ENCODE data around the gene AADACL4.
"Not testable (repeated sequence)": the region's sequence is repeated elsewhere in the genome, so short reads cannot be mapped to it uniquely, and the experiment has no call there.

AADACL4 gene

DNA sequence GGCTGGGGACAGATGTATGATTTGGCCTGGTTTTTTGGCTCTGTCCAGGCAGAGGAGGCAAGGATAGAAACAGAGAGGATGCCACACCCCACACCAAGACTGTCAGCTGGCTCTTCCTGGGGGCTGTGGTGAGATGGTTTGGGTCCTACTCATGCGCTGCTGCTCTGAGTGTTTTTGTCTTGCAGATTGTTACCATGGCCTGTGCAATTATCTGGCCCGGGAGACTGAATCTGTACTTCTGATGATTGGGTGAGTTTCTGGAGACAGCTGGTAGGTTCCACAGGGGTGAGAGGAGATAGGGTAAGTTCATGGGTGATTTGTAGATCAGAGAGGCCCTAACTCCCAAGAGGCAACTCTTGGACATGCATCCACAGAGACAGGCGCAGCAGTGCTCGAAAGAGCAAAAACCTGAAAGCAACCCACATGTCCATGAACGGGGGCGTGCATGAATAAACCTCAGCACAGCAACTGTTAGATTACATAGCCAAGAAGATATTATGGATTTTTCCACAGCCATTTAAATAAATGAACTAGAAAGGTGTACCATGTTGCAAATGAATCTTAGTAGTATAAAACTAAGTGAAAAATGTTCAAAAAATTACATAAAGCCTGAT, 17.8 kb downstream of the AADACL4 start:
- DNase-seq: no peak

DNA sequence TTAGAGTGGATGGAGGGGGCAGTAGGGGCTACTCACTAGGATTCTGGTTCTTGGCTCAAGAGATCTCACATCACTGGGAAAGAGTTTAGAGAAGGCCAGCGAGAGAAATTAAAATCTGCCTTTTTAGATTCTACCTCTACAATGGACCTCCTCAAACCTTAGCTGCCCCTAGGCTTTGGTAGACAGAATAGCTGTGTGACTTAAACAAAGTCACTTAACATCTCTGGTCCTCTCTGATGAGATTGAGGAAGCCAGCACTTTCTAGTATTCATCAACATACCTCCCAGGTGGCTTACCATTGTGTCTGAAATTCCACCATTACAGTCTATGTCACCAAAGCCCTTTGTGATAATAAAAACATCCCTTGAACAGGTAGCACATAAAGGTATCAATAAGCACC, 18.7 kb downstream of the AADACL4 start:
- DNase-seq: no peak

DNA sequence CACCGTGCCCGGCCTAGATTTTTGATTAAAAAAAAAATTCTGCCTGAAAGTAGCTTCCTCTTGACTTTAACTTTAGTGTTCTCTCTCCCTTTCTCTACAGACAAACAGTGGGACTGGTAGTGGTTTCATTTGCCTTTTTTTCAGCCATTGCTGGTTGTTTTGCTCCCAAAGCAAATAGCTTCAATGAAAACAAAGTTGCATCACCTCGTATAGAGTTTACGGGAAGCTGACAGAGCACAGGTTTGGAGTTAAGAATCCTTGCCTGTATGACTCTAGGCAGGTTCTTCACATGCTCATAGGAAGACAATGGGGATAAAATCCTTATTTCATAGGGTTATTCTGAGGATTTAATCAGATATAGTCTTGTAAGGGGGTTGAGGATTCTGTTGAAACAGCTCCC, 21.6 kb downstream of the AADACL4 start:
- no peak for DNase-seq

DNA sequence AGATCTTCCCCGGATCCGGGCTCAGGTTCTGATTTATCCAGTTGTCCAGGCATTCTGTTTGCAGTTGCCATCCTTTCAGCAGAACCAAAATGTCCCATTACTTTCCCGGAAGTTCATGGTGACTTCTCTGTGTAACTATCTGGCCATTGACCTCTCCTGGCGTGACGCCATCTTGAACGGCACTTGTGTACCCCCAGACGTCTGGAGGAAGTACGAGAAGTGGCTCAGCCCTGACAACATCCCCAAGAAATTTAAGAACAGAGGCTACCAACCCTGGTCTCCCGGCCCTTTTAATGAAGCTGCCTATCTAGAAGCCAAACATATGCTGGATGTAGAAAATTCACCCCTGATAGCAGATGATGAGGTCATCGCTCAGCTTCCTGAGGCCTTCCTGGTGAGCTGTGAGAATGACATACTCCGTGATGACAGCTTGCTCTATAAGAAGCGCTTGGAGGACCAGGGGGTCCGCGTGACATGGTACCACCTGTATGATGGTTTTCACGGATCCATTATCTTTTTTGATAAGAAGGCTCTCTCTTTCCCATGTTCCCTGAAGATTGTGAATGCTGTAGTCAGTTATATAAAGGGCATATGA, 22.4 kb downstream of the AADACL4 start:
- DNase-seq: no peak

DNA sequence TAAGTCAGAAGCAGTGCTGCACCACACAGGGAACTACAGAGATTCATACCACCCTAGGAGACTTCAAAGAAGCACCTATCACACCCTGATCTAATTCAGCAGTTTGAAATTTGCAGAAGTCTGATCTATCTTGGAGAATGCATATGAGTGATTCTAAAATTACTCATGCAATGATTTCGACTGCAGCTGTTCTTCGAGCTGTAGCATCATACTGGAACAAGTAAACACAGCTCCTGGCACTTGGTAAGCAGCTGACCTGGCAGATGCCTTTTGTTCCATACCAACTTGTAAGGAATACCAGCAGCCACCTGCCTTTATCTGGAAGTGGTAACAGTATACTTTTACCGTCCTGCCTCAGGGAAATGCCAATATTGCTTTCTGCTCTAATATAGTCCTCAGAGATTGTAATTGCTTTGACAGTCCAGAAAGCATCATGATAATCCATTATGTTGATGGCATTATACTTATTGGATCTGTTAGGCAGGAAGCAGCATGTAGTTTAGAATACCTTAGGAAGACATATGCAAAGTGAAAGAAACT, 25.7 kb downstream of the AADACL4 start:
- DNase-seq: no peak

DNA sequence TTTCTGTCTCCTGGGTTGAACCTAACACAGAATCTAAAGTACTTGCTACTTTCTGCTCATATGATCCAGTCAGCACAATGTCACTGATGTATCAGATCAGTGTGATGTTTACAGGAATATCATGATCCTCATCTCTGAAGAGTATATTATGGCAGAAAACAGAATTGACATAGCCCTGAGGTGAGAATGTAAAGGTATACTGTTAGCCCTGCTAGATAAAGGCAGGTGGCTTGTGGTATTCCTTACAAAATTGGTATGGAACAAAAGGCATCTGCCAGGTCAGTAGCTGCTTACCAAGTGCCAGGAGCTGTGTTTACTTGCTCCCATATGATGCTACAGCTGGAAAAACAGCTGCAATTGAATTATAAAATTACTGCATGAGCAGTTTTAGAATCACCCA, 30.5 kb downstream of the AADACL4 start:
- DNase-seq: no peak

DNA sequence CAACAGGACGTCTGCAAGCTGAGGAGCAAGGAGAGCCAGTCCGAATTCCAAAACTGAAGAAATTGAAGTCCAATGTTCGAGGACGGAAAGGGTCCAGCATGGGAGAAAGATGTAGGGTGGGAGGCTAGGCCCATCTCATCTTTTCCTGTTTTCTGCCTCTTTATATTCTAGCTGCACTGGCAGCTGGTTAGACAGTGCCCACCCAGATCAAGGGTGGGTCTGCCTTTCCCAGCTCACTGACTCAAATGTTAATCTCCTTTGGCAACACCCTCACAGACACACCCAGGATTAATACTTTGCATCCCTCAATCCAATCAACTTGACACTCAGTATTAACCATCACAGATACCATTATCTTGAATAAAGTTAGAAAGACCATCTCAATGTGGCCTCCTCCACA, 32.2 kb downstream of the AADACL4 start:
- not testable (repeated sequence) for DNase-seq

DNA sequence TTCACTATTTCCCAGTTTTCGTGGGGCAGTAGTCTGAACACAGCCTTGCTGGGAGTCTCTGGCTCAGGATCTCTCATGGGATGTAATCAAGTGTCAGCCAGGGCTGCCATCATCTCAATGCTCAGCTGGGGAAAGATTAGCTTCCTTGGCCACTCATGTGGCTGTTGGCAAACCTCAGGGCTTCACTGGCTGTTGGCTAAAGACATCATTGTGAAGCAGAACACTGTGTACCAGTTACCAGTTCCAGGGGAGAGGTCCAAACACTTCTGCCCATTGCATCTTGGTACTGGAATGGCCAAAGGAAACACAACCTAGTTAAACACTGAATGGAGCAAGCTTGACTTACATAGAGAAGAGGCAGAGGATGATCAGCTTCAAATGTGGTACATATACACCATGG, 33.7 kb downstream of the AADACL4 start:
- no peak for DNase-seq

DNA sequence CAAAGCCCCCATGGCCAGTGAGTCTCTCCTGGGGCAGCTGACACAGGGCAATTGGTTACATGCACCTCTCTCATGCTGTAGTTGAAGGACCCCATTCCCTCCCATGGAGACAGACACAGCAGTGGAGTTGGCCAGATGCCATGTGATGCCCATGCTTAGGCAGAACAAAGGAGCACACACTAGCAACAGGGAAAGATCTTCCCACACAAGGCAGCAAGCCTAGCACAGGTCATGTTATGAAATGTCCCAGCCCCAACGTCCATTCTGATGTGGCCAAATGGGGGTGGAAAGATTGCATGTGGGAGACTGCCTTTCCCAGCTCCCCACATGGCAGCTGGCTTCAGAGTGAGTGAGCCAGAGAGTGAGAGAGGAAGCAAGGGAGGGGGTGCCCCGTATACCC, 34.5 kb downstream of the AADACL4 start:
- DNase-seq: no peak

DNA sequence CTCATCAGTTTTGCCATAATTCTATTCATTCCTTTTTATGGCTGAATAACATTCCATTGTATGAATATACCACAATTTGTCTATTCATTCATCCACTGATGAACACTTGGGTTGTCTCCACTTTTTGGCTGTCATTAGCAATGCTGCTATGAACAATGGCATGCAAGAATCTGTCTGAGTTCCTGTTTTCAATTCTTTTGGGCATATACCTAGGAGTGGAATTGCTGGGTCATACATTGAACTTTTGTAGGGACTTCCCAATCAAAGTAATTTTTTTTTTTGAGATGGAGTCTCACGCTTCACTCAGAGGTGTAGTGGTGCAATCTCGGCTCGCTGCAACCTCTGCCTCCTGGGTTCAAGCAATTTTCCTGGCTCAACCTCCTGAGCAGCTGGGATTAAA, 34.9 kb downstream of the AADACL4 start:
- no peak for DNase-seq

DNA sequence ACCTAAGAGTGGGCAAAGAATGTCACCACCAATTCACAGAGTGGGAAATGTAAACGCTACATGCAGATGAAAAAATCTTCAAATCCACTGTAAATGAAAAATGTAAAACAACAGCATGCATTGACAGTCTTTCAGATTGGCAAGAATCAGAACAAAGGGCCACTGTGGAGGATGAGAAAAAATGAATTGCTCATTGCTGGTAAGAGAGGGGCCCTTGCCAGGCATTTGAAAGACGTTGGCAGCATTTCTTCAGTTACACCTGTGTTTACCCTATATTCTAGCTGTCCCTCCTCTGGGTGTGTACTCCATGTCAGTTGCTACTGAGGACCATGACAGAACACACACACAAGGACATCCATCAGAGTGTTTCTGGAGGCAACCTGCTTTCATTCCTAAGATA, 46.3 kb downstream of the AADACL4 start:
- DNase-seq: no peak

DNA sequence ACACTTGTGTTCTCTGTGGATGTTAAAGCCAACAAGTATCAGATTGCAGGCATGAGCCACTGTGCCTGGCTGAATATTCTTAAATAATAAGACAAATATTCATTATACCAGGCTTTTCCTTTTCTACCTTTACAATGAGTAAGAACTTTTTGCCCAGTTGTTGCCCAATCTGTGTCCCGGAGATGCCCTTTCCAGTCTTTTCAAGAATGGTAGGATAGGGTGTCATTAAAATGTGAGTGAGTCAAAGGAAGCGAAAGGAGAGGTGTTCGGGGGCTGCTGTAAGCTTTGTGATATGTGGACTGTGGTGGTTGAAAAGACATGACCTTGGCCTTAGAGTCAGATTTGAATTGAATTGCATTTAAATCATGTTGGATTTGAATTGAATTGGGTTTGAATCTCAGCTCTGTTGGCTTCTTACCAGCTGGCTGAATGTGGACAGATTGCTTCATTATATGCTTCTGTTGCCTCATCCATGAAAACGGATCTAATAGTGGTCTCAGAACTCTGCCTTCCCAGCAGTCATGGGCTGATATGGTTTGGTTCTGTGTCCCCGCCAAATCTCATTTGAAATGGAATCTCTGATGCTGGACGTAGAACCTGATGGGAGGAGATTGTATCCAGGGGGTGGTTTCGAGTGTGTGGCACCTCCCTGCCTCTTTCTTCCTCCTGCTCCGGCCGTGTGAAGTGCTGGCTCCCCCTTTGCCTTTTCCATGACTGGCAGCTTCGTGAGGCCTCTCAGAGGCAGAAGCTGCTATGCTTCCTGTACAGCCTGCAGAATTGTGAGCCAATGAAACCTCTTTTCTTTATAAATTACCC, 49.3 kb downstream of the AADACL4 start:
- DNase-seq: no peak

DNA sequence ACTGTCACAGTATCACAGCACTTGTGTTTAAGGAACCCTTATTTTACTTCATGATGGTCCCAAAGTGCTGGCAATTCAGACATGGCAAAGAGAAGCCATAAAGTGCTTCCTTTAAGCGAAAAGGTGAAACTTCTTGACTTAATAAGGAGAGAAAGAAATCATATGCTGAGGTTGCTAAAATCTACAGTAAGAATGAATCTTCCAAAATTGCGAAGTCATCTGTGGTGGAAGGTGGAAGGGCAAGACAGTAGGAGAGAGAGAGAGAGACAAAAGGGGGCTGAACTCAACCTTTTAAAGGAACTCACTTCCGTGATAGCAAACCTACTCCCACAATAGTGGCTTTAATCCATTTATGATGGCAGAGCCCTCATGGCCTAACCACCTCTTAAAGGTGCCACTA, 52.8 kb downstream of the AADACL4 start:
- DNase-seq: no peak

DNA sequence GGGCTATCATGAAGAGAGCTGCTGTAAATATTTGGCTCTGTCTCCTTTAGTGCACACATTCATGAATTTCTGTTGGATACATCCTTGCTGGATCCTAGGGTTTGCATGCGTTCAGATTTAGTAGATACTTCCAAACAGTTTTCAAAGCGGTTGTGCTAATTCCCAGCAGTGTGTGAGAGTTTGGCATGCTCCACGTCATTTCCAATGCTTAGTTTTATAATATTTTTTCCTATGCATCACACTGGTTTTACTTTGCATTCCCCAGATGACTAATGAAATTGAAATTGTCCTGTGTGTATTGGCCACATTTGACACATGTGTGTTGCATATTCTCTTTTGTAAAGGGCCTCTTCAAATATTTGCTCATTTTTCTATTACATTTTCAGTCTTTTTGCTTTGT, 53.5 kb downstream of the AADACL4 start:
- no peak for DNase-seq

DNA sequence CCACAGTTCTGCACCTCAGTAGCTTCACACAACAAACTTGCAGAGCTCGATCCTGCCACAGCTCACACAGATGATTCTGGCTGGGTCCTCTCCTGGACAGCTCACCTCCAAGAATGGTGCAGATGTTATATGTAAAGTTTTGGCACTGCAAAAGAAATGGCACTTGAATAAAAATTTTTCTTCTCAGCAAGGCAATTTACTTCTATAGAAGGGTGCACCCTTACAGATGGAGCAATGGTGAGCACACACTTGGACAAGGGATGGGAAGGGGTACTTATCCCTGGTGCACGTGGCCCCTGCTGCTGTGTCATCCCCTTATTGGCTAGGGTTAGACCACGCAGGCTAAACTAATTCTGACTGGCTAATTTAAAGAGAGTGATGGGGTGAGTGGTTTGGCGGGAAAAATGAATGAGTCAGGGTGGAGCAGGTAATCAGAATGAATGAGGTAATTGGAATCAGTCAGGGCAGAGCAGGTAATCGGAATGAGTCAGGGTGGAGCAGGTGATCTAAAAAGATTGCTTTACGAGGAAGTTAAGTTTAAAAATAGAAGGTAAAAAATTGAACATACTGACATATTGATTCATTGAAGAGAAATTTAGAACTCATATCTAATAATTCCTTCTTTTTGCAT, 60.1 kb downstream of the AADACL4 start:
- DNase-seq: no peak

DNA sequence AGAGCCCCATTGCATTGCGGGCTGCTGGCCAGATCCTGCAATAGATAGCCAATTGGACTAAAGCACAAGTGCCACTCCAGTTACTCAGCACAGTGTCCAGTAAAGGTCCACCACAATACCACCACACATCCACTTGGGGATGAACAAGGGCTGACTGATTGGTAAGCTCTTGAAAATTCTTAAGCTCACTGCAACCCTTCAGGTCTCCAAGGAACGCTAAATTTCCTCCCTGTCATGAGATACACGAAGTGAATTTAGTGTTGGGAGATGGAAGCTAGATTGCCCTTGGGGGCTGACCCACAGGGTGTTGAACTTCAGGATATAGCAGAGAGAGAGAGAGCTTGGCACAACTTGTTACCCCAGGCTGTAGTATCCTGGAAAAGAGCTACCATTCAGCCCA, 62.2 kb downstream of the AADACL4 start:
- no peak for DNase-seq

DNA sequence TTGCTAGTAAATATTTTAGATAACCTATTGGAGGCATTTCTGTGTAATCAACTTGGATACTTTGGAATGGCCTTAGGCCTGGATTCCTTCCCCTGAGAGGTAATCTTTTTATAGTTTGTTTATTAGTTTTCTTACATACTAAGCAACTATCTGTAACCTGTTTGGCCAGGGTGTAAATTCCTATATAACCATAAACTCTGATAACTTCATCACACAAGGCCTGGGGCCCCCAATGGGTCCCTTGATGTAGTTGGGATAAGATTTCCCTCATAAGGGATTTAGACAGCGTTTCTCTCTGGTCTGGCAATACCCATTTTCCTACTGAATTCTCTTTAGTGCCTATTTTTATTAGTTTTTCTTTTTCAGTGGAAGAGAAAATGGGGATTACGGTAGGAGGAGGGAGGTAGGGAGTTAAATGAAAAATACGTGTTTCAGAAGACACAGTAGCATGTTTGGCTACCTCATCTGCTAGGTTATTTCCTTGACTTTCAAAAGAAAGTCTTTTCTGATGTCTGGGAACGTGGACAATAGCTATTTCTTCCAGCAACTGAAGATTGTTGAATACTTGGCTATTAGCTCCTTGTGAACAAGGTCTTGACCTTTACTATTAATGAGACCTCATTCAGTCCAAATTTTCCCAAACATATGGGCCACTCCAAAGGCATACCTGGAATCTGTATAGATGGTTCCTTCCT, 64.7 kb downstream of the AADACL4 start:
- no peak for DNase-seq

DNA sequence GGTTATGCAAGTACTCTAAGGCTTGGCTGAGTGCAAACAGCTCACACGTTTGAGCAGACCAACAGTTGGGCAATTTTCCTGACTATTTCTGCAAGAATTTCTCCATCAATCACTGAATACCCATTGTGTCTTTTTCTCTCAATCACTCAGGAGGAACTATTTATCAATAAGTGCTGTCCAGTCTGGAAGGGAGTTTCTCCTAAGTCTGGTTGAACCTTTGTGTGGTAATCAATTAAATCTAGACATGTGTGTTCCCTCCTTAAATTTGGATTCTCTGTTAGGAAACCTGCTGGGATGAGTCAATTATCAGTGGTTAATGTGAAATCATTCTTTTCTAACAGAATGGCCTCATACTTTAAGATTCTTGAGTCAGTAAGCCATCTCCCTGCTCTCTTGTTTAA, 65.2 kb downstream of the AADACL4 start:
- DNase-seq: no peak

DNA sequence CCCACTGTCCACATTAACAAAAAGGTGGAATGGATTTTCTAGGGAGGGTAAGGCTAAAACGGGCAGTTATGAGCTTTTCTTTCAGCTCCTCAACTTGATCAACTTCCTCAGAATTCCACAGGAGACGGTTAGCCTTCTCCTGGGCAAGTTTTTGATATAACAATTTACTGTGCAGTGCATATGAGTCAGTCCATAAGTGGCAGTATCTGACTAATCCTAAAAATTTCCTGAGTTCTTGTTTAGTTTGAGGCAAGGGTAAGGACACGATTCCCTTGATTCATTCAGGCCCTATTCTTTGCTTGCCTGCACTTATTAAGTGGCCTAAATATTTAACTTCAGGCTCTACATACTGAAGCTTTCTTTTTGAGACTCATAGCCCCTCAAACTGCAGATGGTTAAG, 65.8 kb downstream of the AADACL4 start:
- DNase-seq: no peak

DNA sequence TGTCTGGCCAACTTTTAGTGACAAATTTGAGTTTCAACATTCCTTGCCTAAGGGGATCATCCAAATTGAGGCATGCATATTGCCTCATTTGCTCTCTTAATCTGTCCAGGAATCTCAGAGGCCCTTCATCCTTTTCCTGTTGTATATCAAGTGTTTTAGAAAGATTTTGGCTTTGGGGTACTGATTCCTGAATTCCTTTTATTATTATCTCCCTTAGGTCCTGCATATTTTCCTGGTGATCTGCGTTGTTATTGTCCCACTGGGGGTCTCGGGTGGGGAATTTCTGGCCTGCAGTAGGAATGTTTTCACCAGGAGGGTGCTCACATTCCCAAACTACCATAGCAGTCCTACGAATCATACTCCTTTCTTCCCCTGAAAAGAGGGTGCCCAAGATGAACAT, 67.7 kb downstream of the AADACL4 start:
- no peak for DNase-seq

DNA sequence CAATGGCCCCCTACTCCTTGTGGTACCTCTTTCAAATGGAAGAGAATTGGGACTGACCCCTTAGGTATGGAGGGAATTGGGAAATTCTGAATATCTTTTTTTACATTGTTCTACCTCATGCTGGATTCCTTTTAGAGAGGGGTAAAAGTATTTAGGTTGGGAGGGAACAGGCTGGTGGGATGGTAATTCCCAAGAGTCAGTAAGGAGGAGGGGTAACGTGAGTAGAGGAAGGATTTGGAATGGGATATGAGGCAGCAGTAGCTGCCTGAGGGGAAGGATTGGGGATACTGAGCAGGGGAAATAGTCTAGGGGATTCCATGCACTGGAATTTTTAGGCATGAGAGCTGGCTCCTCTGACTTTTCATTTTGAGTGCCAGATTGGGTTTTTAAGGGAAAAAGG, 68.2 kb downstream of the AADACL4 start:
- DNase-seq: no peak

DNA sequence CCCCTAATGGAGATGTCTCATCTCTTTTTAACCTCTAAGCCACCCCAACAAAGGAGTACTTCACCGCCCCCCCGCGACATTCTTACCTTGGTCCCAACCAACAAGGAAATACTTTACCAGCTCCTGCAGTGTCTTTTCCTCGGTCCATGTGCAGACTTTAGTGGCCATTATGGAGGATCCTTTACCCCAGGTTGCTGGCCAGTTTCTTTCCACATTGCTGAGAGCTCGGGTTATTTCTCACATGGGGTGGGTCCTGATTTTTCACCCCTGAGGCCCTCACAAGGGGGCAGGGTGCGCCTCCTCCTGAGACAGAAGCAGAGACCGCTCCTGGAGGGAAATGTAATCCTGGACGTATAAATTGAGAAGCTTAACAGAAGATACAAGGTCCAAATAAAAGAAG, 69.0 kb downstream of the AADACL4 start:
- DNase-seq: no peak

DNA sequence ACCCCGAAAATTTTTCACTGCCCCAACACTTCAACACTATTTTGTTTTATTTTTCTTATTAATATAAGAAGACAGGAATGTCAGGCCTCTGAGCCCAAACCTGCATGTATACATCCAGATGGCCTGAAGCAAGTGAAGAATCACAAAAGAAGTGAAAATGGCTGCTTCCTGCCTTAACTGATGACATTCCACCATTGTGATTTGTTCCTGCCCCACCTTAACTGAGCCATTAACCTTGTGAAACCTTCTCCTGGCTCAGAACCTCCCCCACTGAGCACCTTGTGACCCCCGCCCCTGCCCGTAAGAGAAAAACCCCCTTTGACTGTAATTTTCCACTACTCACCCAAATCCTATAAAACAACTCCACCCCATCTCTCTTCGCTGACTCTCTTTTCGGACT, 69.8 kb downstream of the AADACL4 start:
- DNase-seq: not testable (repeated sequence)
